GM18519 (cell line): Measurements from ENCODE around the gene SPATA32.
"Not testable (repeated sequence)": the region's sequence is repeated elsewhere in the genome, so short reads cannot be mapped to it uniquely, and the experiment has no call there.

Experiments used
- ATAC-seq: cut with Tn5 transposase; IDR thresholded peaks from one replicate; pipeline ENCODE4 v1.9.1; 2021; ENCODE audit warnings: mild to moderate bottlenecking, moderate library complexity; ENCODE audit not compliant: unreplicated experiment, low FRiP score

The SPATA32 gene, protein sequence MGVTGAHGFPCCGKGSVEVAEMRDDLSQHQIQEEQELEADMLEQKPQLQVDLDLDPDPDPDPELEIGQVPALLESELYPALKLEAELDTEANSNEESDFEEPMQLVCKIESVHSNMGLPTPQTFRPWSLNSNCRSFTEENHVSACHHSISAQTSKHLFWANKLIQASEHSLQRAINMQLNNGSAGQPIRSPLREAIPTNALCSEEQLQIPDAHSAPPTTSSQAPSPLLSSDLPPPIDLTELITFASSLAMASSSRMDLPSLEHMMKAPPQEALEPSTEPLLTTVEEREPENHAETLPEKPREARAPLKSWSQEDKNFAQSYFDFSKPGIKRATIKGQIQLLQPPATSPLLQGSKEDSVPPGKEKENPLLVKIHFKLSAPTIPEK

GRCh38 chr17:45261577-45262515 lies at the start of gene SPATA32:
Gene SPATA32 (minus strand): TSS chr17:45262094. CDS start chr17:45262016, 78 bp downstream.
- ATAC-seq, result no peak

- no peak for ATAC-seq
Measured at GRCh38 chr17:45311401-45311759, 49.5 kb upstream of the SPATA32 start.

GRCh38 chr17:45310380-45311324 lies 48.8 kb upstream of the SPATA32 start:
- no peak for ATAC-seq

GRCh38 chr17:45309400-45309799 lies 47.5 kb upstream of the SPATA32 start:
- no peak for ATAC-seq

- no peak for ATAC-seq
Measured at GRCh38 chr17:45308840-45309239, 46.9 kb upstream of the SPATA32 start.

DNA sequence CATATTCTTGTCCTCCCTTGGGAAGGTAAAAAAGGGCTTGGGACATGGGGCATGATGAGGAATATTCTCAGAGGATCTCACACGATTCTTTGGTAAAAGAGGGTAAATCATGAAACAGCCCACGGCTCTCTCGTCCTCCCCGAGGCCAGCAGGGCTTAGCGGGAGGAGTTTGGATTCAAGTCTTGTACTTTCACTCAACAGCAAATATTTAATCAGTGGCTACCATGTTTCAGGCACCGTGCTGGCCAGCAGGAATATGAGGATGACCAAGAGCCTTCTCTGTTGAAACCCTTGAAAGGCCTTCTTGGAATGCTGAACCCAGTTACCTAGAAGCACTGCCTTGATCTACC lies 46.1 kb upstream of the SPATA32 start:
- no peak for ATAC-seq

DNA sequence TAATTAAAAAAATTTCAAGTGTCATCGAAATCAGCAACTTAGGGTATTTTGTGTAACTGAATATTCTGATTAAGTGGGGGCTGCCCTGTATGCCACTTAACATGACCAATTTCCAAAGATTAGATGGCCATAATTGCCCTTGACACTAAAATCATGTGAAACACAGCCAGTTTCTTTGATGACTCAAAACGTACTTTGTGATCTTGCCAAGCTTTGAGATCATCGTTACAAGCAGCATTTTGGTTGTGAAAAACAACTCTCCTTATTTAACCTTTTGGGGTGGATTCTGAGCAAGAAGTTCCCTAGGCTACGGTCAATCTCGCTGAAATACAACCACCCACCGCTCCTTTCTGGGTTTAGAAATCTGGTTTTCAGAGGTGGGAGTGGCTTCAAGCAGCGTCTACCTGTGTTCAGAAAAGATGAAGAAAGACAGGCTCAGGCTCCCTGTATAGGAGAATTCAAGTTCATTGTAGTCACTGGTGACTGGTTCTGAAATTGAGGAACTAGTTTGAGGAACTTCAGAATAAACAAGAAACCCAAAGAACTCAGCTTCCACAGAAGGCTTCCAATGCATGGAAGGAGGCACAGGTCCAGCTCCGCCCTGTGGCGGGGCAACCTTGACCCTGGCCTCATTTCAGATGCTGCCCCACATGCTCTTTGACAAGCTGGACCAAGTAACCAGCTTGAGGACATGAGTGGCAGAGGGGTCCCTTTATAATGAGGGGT lies 45.6 kb upstream of the SPATA32 start:
- ATAC-seq, result no peak

DNA sequence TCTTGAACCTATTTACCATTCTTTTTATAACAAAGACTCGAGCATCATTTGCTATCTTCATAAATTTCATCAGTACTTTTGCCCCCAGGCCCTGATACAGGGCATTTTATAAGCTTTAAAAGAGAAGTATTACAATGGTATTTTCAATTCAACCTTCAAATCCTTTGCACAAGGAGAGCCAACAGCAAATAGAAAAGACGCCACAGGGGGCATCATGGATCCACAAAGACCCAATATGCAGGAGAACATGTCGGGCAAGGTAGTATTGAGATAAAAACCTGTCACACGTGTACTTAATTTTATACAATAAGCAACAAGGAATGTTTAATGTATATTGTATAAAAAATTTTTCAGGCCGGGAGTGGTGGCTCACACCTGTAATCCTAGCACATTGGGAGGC lies 44.7 kb upstream of the SPATA32 start:
- ATAC-seq, result no peak

DNA sequence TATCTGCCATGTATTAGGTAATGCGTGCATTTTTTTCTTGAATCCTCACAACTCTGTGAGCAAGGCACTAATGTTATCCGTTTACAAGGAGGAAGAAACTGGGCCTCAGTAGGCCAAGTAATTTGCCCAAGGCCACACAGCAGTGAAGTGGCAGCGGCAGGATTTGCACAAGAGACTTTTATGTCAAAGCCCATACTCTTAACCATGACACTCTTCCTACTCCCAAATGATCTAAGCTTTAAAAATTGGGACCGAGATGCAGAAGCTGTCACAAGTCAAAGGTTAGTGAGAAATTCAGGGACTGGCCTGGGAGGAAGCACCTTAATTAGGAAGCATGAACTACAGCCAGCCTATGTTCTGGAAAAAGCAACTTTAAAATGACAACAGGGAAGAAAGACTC lies 44.2 kb upstream of the SPATA32 start:
- ATAC-seq, result no peak

- ATAC-seq, result no peak
Measured at GRCh38 chr17:45305530-45306087, 43.7 kb upstream of the SPATA32 start.

GRCh38 chr17:45302649-45303173 lies 40.8 kb upstream of the SPATA32 start:
- ATAC-seq, result peak; percentile 55

DNA sequence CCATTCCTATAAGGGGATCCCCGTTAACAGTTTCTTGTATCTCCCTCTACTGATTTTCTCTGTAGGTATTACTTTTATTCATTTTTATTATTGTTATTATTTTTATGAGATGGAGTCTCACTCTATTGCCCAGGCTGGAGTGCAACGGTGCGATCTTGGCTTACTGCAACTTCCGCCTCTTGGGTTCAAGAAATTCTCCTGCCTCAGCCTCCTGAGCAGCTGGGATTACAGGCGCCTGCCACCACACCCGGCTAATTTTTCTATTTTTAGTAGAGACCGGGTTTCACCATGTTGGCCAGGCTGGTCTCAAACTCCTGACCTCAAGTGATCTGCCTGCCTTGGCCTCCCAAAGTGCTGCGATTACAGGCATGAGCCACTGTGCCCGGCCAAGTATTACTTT lies 40.3 kb upstream of the SPATA32 start:
- ATAC-seq, result not testable (repeated sequence)

- no peak for ATAC-seq
Measured at GRCh38 chr17:45301674-45302073, 39.8 kb upstream of the SPATA32 start.

- no peak for ATAC-seq
Measured at GRCh38 chr17:45300060-45300751, 38.3 kb upstream of the SPATA32 start.

GRCh38 chr17:45299361-45299760 lies 37.5 kb upstream of the SPATA32 start:
- no peak for ATAC-seq

GRCh38 chr17:45298546-45299285 lies 36.8 kb upstream of the SPATA32 start:
- ATAC-seq, result no peak

- no peak for ATAC-seq
Measured at GRCh38 chr17:45296833-45297124, 34.9 kb upstream of the SPATA32 start.
